ENCODE data around the gene RTN4R. TPM values are rescaled to one million over a fixed set of nuclear protein-coding genes. Genes with fewer than 3 reads are reported as not detected.

RTN4R gene
- total RNA-seq, 1 experiment from 2014 or later: 25.0 TPM

DNA sequence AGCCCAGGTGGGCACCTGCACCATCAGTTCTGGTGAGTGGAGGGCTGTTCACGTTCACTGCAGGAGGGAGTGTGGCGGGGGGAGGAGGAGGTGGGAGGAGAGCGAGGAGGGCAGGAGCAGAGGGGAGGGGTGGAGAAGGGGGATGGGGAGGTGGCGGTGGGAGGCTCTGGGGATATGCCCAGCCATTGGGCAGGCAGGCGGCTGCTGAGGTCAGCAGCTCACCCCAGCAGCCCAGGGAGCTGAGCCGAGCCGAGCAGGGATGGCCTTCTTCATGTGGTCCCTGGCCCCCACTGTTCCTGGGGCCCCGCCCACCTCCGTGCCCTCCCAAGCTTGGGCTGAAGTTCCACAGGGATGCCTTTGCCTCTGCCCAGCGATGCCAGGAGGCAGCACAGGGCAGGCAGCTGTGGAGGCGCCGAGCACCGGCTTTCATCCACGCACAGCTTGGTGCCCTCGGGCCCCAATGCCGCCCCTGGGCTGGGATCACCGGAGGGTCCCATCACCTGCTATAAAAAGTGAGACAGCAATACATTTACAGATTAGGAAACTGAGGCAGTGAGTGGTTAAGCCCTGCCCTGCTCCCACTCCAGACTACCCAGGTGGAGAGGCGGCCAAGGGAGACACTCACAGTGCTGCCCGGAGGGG lies 21.6 kb downstream of the RTN4R start:
- ChIA-PET POLR2A (no interaction called here), CTCF (interaction anchor here (0.8 to 4.9 kb wide), 15 partner anchors 8 to 318 kb away, joined by 3 to 40 read pairs (median 5); no protein-coding TSS in a partner anchor)
- DNase-seq (ENCODE audit: low spot score): peak; percentile 37
- peak; percentile 36 for ATAC-seq
- TF ChIP-seq SP1 (CRISPR knock-in tag; conservative IDR thresholded peaks at IDR 0.05) (peak; percentile 48), MLX (CRISPR knock-in tag; IDR thresholded peaks at IDR 0.05) (no peak), FOXP1 (CRISPR knock-in tag; IDR thresholded peaks at IDR 0.05; ENCODE audit: borderline replicate concordance) (0 out of 2 replicates have a peak, but pooled peaks have one; percentile 53), ZBTB21 (CRISPR knock-in tag; IDR thresholded peaks at IDR 0.05; ENCODE audit: borderline replicate concordance) (no peak), ATF6 (CRISPR knock-in tag; IDR thresholded peaks at IDR 0.05) (no peak)
- TF ChIP-seq, protein P1, sequence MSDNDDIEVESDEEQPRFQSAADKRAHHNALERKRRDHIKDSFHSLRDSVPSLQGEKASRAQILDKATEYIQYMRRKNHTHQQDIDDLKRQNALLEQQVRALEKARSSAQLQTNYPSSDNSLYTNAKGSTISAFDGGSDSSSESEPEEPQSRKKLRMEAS (CRISPR knock-in tag; IDR thresholded peaks at IDR 0.05): peak; percentile 11; the same call in 1 of the 2 replicates
- Mint-ChIP-seq H3K27ac (no peak overlapping the region), H3K36me3 (no peaks in the 10 kb centered on the region), H3K27me3 (ENCODE audit: low read depth) (no peaks in the 10 kb centered on the region), H3K4me3 (no peak overlapping the region), H3K4me1 (peaks cover 33% of the 10 kb centered on the region), H3K9me3 (no peaks in the 10 kb centered on the region)

DNA sequence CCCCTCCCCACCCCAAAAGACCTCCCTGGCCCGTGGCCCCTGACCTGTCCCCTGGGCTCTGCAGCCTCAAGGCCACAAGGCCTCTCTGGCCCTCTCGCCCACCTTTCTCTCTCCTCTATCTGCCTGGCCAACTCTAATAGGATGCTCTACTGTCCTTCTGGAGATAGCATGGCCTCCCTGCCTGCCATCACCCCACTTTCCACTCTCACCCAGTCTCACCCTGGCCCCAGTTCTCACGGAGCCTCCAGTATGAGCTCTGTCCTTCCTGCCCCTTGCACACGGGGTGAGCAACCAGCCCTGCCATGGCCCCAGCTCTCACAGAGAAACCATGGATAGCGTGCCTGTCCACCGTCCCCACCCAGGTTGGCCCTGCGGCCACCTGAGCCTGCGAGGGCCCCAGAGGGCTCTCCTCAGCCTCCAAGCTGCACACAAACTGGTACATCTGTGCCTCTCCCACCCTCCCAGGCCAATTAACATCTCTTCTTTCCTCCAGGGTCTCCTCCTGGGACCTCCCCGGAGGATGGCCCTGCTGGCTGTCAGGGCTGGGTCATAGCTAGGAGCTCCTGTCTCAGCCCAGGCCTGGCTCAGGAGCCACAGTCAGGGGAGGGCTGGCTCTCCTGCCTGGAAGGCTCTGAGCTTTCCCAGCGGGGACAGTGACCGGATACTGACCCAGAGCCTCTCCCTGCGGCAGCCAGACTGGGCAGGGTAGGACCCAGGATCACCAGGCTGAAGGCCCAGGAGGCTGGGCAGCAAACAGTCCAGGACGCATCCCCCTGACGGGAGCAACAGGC lies 22.3 kb downstream of the RTN4R start:
- H3K4me3 Mint-ChIP-seq: no peak overlapping the region
- H3K27ac Mint-ChIP-seq: peak overlapping the region; percentile 78
- H3K36me3 Mint-ChIP-seq: no peaks in the 10 kb centered on the region
- ATAC-seq (no peak), DNase-seq (ENCODE audit: low spot score) (no peak)
- H3K9me3 Mint-ChIP-seq: no peaks in the 10 kb centered on the region
- no peak for TF ChIP-seq MLX (CRISPR knock-in tag; IDR thresholded peaks at IDR 0.05)
- TF ChIP-seq, protein P2, sequence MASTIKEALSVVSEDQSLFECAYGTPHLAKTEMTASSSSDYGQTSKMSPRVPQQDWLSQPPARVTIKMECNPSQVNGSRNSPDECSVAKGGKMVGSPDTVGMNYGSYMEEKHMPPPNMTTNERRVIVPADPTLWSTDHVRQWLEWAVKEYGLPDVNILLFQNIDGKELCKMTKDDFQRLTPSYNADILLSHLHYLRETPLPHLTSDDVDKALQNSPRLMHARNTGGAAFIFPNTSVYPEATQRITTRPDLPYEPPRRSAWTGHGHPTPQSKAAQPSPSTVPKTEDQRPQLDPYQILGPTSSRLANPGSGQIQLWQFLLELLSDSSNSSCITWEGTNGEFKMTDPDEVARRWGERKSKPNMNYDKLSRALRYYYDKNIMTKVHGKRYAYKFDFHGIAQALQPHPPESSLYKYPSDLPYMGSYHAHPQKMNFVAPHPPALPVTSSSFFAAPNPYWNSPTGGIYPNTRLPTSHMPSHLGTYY (CRISPR knock-in tag; IDR thresholded peaks at IDR 0.05): no peak
- TF ChIP-seq ZNF423 (CRISPR knock-in tag; IDR thresholded peaks at IDR 0.05): no peak
- TF ChIP-seq NR3C1 (CRISPR knock-in tag; conservative IDR thresholded peaks at IDR 0.05; ENCODE audit: low read depth): no peak
- no peak for TF ChIP-seq FOXK1 (CRISPR knock-in tag; IDR thresholded peaks at IDR 0.05)
- no peak for TF ChIP-seq NR2C2 (CRISPR knock-in tag; IDR thresholded peaks at IDR 0.05)
- TF ChIP-seq JAZF1 (CRISPR knock-in tag; IDR thresholded peaks at IDR 0.05): no peak
- no peak for TF ChIP-seq FOXP4 (CRISPR knock-in tag; IDR thresholded peaks at IDR 0.05)
- ChIA-PET CTCF (interaction anchor here (0.9 to 4.8 kb wide), 10 partner anchors 12 to 172 kb away, joined by 3 to 34 read pairs (median 6); no protein-coding TSS in a partner anchor), POLR2A (no interaction called here)
- H3K27me3 Mint-ChIP-seq (ENCODE audit: low read depth): no peaks in the 10 kb centered on the region
- H3K4me1 Mint-ChIP-seq: peaks cover 33% of the 10 kb centered on the region

Measured in WTC11 (cell line).